ENCODE measurements around the gene IRF2BP2.

The IRF2BP2 gene

GRCh38 chr1:234555390-234556024 is 54.5 kb downstream of the IRF2BP2 start:
- no peak for DNase-seq

- no peak for DNase-seq
These were observed 55.2 kb downstream of the IRF2BP2 start for GRCh38 chr1:234554698-234555311.
